HEK293T (cell line): Measurements from ENCODE around the gene SCT.

ENCODE experiments used
- ARNT ChIP-seq: fragments of 450-650 bp; IDR thresholded peaks from 2 replicates; pipeline ENCODE4 v1.6.1; 2017; ENCODE audit warnings: mild to moderate bottlenecking
- BHLHE40 ChIP-seq: fragments of 450-650 bp; IDR thresholded peaks from 2 replicates; pipeline ENCODE4 v1.6.1; 2016; ENCODE audit warnings: mild to moderate bottlenecking, moderate library complexity, borderline replicate concordance
- CTBP1 ChIP-seq: fragments of 450-650 bp; IDR thresholded peaks from 2 replicates; pipeline ENCODE4 v1.6.1; 2016; ENCODE audit warnings: borderline replicate concordance
- ELF4 ChIP-seq: fragments of 450-650 bp; IDR thresholded peaks from 2 replicates; pipeline ENCODE4 v1.6.1; 2017; ENCODE audit warnings: antibody characterized with exemption
- FOXK2 ChIP-seq: fragments of 450-650 bp; IDR thresholded peaks from 2 replicates; pipeline ENCODE4 v1.6.1; 2016; ENCODE audit warnings: mild to moderate bottlenecking
- FOXM1 ChIP-seq: fragments of 450-650 bp; IDR thresholded peaks from 2 replicates; pipeline ENCODE4 v1.6.1; 2017; ENCODE audit warnings: mild to moderate bottlenecking, borderline replicate concordance
- HDGF ChIP-seq: fragments of 450-650 bp; IDR thresholded peaks from 2 replicates; pipeline ENCODE4 v1.6.1; 2017; ENCODE audit warnings: antibody characterized with exemption, borderline replicate concordance
- L3MBTL2 ChIP-seq: fragments of 450-650 bp; conservative IDR thresholded peaks from 2 replicates; pipeline ENCODE4 v1.6.1; 2016; ENCODE audit warnings: mild to moderate bottlenecking
- NFRKB ChIP-seq: fragments of 450-650 bp; IDR thresholded peaks from 2 replicates; pipeline ENCODE4 v1.6.1; 2016; ENCODE audit warnings: mild to moderate bottlenecking, moderate library complexity
- PKNOX1 ChIP-seq: fragments of 450-650 bp; IDR thresholded peaks from 2 replicates; pipeline ENCODE4 v1.6.1; 2016
- SP1 ChIP-seq: fragments of 450-650 bp; IDR thresholded peaks from 2 replicates; pipeline ENCODE4 v1.6.1; 2017
- SUZ12 ChIP-seq: fragments of 450-650 bp; IDR thresholded peaks from 2 replicates; pipeline ENCODE4 v1.6.1; 2016; ENCODE audit warnings: mild to moderate bottlenecking
- TARDBP ChIP-seq: fragments of 450-650 bp; IDR thresholded peaks from 2 replicates; pipeline ENCODE4 v1.6.1; 2016
- ZNF384 ChIP-seq: fragments of 450-650 bp; IDR thresholded peaks from 2 replicates; pipeline ENCODE4 v1.6.1; 2016

GRCh38 chr11:655036-655726 lies 28.2 kb upstream of the SCT start:
- TF ChIP-seq SUZ12 (no peak), FOXM1 (no peak), BHLHE40 (no peak), L3MBTL2 (no peak), HDGF (no peak), CTBP1 (no peak), ARNT (no peak), NFRKB (no peak), PKNOX1 (no peak), ZNF384 (no peak), SP1 (no peak), ELF4 (no peak), FOXK2 (no peak), TARDBP (no peak)
